ENCODE results near the gene CPT1B.
"Not testable (repeated sequence)": the region's sequence is repeated elsewhere in the genome, so short reads cannot be mapped to it uniquely, and the experiment has no call there.

The CPT1B gene

GRCh38 chr22:50608996-50609395, 30.8 kb upstream of the CPT1B start:
- no peak for DNase-seq

GRCh38 chr22:50608058-50608840, 30.0 kb upstream of the CPT1B start:
- DNase-seq: not testable (repeated sequence)

DNA sequence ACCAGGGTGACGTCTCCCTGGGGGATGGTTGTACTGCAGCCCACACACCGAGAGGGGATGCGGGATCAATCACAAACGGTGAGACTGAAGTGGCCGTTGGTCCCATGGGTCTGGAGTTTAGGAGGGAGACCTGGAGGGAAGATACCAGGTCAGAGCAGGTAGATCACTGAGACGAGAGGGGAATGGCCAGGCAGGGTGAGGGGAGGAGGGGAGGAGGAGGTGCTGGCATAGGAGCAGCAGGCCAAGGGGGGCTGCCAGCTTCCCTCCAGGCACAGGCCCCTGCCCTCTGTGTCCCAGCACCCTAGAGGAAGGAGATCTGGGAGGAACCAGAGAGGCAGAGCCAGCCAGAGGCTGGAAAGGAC, 29.4 kb upstream of the CPT1B start:
- no peak for DNase-seq

DNA sequence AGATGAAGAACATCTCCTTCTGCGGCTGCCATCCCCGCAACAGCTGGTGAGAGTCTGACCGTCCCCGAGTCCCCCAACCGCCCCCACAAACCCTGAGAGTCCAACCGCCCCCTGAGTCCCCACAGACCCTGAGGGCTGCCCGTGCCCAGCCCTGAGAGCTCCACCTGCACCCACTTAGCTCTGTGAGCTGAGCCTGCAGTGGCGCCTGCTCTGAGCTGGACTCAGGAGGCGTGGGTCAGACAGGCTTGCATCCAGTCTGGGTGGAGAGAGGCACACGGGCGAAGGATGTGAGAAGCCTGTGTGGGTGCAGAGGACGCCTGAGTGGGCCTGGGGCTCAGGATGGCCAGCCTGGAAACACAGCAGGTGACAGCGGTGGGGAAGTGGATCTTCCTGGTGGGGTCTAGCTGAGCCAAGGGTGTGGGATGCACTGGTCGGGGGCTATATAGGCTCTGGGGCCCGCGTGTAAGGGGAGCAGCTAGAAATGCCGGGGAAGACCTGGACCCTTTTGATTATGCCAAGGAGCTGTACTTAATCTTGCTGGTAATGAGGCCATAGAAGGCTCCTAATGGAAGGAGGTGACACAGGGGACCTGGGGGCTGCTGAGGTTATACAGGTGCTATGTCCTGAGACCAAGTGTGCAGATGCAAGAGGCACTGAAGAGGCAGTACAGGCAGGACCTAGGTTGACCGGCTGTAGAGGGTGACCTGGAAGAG, 28.9 kb upstream of the CPT1B start:
- DNase-seq: no peak

DNA sequence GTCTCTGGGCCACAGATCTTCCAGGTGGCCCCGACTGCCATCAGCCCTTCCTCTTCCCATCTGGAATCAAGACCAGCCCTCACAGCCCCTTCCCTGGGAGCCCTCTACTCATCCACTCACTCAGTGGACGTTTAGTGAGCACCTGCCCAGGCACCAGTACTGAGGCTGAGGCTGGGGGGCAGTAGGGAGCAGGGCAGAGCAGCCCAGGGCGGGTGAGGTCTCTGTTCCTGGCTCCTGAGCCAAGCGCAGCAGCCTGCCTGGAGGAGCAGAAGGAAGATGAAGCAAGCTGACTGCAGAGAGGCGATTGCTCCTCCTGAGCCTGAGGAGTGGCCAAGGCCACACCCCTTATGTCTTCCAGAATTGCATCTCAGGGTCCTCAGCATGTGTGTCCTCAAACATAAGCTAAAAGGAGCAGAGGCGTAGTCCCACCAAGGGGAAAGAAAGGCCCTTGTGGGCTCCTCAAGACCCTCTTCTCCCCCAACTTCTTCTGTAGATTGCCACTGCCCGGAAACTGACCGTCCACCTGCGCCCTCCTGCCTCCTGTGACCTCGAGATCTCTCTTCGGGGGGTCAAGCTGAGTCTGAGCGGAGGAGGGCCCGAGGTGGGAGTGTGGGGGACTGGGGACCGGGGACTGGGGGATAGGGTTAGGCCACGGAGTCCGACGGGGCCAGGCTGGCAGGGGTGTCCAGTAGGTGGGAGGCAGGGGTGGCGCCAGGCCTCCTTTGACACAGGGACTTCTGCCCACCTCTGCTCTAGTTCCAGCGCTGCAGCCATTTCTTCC, 28.1 kb upstream of the CPT1B start:
- DNase-seq: no peak

GRCh38 chr22:50605613-50606074, 27.4 kb upstream of the CPT1B start:
- DNase-seq: no peak

DNA sequence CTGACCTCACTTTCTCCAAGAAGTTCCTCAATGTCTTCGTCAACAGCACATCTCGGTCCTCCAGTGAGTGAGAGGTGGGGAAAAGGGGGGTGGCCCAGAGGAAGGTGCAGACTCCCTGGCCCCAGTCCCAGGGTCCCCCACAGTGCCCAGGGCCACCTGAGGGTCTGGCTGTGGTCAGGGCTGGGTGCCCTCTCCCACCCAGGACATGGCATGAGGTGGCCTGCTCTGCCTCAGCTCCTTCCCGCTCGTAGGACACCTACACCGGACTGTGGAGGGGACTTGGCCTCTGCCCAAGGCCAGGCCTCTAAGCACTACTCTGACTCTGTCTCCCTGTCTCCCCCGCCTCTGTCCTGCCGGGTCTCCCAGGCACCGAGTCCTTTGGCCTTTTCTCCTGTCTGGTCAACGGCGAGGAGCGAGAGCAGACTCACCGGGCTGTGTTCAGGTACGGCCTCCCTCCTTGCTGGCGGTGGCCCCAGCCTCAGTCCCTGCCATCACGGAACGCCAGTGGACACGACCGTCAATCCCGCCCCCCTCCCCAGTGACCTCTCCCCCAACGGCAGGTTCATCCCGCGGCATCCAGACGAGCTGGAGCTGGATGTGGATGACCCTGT, 26.9 kb upstream of the CPT1B start:
- no peak for DNase-seq

DNA sequence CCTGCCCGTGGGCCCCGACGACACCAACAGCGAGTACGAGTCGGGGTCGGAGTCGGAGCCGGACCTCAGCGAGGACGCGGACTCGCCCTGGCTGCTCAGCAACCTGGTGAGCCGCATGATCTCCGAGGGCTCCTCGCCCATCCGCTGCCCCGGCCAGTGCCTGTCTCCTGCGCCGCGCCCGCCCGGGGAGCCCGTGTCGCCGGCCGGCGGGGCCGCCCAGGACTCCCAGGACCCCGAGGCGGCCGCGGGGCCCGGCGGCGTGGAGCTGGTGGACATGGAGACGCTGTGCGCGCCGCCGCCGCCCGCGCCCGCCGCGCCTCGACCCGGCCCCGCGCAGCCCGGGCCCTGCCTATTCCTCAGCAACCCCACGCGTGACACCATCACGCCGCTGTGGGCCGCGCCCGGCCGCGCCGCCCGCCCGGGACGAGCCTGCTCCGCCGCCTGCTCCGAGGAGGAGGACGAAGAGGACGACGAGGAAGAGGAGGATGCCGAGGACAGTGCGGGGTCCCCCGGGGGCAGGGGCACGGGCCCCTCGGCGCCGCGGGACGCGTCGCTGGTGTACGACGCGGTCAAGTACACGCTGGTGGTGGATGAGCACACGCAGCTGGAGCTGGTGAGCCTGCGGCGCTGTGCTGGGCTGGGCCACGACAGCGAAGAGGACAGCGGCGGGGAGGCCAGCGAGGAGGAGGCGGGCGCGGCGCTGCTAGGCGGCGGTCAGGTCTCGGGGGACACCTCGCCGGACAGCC, 26.2 kb upstream of the CPT1B start:
- no peak for DNase-seq

DNA sequence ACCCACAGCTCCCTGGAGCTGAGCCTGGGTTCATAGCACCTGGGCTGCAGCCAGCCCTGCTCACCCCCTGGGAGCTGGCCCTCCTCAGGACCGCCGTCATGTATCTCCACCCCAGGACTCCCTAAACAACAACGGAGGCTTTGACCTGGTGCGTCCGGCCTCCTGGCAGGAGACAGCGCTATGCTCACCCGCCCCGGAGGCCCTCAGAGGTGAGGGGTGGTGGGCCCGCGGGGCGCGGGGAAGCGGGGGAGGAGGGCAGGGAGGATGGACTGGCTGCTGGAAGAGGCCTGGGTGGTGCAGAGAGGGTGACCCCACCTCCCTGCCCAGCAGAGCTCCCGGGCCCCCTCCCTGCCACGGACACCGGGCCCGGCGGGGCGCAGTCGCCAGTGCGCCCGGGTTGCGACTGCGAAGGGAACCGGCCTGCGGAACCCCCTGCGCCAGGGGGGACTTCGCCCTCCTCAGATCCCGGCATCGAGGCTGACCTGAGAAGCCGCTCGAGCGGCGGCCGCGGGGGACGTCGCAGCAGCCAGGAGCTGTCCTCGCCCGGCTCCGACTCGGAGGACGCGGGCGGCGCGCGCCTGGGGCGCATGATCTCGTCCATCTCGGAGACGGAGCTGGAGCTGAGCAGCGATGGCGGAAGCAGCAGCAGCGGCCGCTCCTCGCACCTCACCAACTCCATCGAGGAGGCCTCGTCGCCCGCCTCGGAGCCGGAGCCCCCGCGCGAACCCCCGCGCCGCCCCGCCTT, 25.5 kb upstream of the CPT1B start:
- DNase-seq: no peak

GRCh38 chr22:50602338-50602700, 24.1 kb upstream of the CPT1B start:
- DNase-seq: no peak

DNA sequence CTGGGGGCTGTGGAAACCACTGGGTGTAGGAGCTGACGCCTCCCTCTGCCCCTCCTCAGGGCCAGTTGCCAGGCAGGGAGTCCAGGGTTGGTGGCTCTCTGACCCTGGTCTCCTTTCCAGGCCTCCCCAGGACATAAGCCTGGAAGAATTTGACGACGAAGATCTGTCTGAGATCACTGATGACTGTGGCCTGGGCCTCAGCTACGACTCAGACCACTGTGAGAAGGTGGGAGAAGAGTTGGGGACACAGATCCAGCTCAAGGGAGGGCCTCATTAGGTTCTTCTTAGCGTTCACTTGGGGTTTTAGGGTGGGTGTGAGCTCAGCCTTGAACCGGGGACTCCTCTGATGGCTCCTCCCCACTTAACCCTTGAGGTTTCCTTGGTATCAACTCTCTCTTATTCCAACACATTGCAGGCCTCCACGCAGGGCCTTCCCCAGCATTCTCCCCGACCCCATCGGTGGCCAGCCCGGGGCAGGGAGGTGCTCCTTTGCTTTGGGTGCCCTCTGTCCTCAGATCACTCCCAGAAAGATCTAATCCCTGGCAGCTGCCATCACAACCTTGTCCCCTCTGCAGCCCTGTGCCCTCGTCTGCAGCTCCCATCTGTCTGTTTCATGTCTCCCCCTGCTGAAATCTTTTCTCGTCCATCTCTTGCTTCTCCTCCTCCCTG, 23.6 kb upstream of the CPT1B start:
- no peak for DNase-seq

- DNase-seq: no peak
These were observed 22.9 kb upstream of the CPT1B start for GRCh38 chr22:50600967-50601668.

GRCh38 chr22:50600538-50600937, 22.3 kb upstream of the CPT1B start, which contains the start of gene MAPK8IP2:
TSS of gene MAPK8IP2 (plus strand) at chr22:50600793. CDS start at chr22:50600819, 26 bp downstream.
- no peak for DNase-seq

DNA sequence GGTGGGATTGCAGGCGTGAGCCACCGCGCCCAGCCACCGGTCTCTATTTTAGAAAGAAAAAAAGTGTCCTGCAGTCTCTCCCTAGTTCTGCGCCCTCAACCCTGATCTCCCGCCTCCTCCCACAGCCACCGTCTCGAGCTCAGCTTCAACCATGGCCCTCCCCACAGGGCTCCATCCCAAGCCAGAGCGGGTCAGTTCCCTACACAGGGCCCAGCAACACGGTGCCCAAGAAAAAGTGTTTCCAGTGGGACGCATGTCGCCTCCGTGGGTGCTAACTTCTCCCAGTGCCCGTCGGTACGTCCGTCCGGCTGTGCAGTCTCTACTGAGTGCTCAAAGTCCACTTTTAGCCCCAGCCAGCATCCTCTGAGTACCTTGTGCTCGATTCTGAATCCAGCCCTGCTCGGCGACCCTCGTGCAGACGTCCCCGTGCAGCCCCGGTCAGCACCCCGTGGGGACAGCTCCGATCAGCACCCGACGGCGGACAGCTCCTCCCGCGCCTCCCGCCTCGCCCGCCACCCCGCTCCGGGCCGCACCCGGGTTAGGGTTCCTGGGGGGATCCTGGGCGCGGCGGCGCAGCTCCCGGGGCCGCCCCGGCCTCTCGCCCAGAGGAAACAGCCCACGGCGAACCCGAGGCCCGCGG, 21.7 kb upstream of the CPT1B start:
- DNase-seq: no peak

DNA sequence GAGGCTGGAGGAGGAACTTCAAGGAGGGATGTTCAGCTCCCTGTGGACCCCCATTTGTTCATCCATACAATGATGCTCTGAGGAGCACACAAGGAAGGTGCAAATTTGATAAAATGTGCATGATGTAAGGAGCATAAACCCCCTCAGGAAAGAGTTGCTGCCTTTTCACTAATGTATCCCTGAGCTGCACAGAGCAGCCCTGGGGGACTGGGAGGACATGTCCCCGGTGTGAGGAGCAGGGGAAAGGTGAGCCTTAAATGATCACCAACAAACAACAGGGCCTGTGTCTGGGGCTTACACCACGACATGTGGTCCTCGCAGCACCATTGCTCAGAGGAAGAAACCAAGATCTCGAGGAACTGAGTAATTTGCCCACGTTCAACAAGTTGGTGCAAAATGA, 18.9 kb upstream of the CPT1B start:
- DNase-seq: no peak

DNA sequence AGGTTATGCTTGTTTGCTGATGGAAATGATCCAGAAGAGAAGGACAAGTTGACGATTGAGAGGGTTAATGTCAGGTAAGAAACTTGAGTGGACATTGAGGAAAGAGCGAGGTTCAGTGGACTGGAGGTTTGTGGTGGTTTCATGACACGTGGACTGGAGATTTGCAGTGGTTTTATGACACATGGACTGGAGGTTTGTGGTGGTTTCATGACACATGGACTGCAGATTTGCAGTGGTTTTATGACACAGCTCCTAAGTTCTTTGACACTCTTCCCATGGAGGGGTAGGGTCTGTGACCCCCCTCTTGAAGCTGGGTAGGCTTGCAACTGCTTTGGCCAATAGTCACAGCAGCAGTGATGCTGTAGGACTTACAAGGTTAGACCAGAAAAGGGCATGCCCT, 17.0 kb upstream of the CPT1B start:
- DNase-seq: no peak

DNA sequence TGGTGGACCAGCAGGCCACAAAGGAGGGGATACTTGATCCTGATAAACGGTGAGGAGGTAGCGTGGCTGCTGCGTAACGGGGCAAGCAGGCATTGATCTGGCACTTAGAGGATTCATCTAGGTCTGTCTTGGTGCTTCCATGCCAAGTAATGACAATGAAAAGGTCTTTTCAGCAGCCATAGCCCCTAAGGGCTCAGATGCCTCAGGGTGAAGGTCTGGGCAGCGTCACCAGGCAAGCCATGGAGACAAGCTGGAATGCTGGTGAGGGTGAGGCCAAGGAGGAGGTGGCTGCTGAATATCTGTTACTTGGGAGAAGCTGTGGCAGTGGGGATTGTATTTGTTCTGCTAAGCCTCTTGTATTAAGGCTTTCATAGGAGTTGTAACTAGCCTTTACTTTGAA, 9.2 kb upstream of the CPT1B start:
- no peak for DNase-seq

GRCh38 chr22:50586416-50586815, 8.2 kb upstream of the CPT1B start:
- no peak for DNase-seq

GRCh38 chr22:50585781-50586180, 7.6 kb upstream of the CPT1B start:
- DNase-seq: no peak

DNA sequence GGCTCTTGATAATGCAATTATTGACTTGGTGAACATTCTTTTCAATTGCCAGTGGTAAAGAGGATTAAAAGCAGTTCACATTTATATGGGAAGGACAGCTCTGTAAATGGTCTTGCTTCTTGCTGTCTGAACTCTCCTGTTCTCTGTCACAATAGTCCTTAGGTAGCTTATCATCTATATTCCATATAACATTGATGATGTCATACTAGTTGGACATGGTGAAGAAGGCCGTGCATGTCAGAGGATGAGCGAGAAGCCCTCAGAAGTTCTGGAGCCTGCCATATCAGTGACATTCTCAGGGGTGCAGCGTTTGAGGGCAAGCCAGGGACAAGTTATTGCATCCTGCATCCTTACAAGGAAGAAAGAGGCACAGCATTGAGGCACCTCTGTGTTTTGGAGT, 7.0 kb upstream of the CPT1B start:
- no peak for DNase-seq

All from NCI-H1048 (cell line).